GM23248 (cell line): ENCODE data around the gene ATP1A2. TPM values are rescaled to one million over a fixed set of nuclear protein-coding genes. Genes with fewer than 3 reads are reported as not detected.
"Not testable (repeated sequence)": the region's sequence is repeated elsewhere in the genome, so short reads cannot be mapped to it uniquely, and the experiment has no call there.

ENCODE experiments used
- DNase-seq: peaks from one replicate; pipeline ENCODE4 v3.0.0-alpha.2; 2015
- H2AFZ ChIP-seq: fragments of 200-600 bp; sonication (generic); 2 replicates; pipeline ENCODE4 v1.6.1; 2016; ENCODE audit warnings: antibody characterized with exemption
- H3F3A ChIP-seq: fragments of 200-600 bp; sonication (generic); 2 replicates; pipeline ENCODE4 v1.6.1; 2016; ENCODE audit warnings: mild to moderate bottlenecking, antibody characterized with exemption, mixed run types; ENCODE audit not compliant: insufficient read depth
- H3K27ac ChIP-seq: fragments of 200-600 bp; sonication (generic); 2 replicates; pipeline ENCODE4 v1.5.1; 2016; ENCODE audit warnings: mild to moderate bottlenecking
- H3K27me3 ChIP-seq: fragments of 200-600 bp; sonication (generic); replicated peaks from 2 replicates; pipeline ENCODE4 v1.6.1; 2016; ENCODE audit warnings: mild to moderate bottlenecking; ENCODE audit not compliant: insufficient read depth
- H3K36me3 ChIP-seq: fragments of 200-600 bp; sonication (generic); 2 replicates; pipeline ENCODE4 v1.6.1; 2016; ENCODE audit warnings: low read depth, mild to moderate bottlenecking
- H3K4me1 ChIP-seq: fragments of 200-600 bp; sonication (generic); 2 replicates; pipeline ENCODE4 v1.6.1; 2016; ENCODE audit warnings: mild to moderate bottlenecking; ENCODE audit not compliant: insufficient read depth
- H3K4me2 ChIP-seq: fragments of 200-600 bp; sonication (generic); one replicate; pipeline ENCODE4 v1.6.1; 2016; ENCODE audit warnings: mild to moderate bottlenecking; ENCODE audit not compliant: unreplicated experiment
- H3K4me3 ChIP-seq: fragments of 200-600 bp; sonication (generic); 2 replicates; pipeline ENCODE4 v1.5.1; 2016; ENCODE audit warnings: mild to moderate bottlenecking
- H3K79me2 ChIP-seq: fragments of 200-600 bp; sonication (generic); 2 replicates; pipeline ENCODE4 v1.6.1; 2016; ENCODE audit warnings: mild to moderate bottlenecking; ENCODE audit not compliant: insufficient read depth
- H3K9ac ChIP-seq: fragments of 200-600 bp; sonication (generic); 2 replicates; pipeline ENCODE4 v1.6.1; 2016; ENCODE audit warnings: mild to moderate bottlenecking
- H3K9me2 ChIP-seq: fragments of 200-600 bp; sonication (generic); 2 replicates; pipeline ENCODE4 v1.6.1; 2016; ENCODE audit warnings: mixed run types, mild to moderate bottlenecking, moderate library complexity; ENCODE audit not compliant: insufficient read depth
- H3K9me3 ChIP-seq: fragments of 200-600 bp; sonication (generic); one replicate; pipeline ENCODE4 v1.6.1; 2017; ENCODE audit warnings: low read depth
- H4K20me1 ChIP-seq: fragments of 200-600 bp; sonication (generic); 2 replicates; pipeline ENCODE4 v1.6.0; 2016; ENCODE audit not compliant: insufficient read depth
- EZH2 ChIP-seq: fragments of 200-600 bp; sonication (generic); IDR thresholded peaks from 2 replicates; pipeline ENCODE4 v1.6.1; 2018; ENCODE audit warnings: antibody characterized with exemption, mild to moderate bottlenecking; ENCODE audit not compliant: insufficient read depth, poor library complexity, severe bottlenecking
- EZH2phosphoT487 ChIP-seq: fragments of 200-600 bp; sonication (generic); IDR thresholded peaks from 2 replicates; pipeline ENCODE4 v1.6.1; 2018; ENCODE audit warnings: antibody characterized with exemption, moderate library complexity, mild to moderate bottlenecking, low read depth; ENCODE audit not compliant: insufficient read depth
- WGBS, 2 experiments: methylation state at CpG; one replicate each; pipeline ENCODE4 v1.1.6; 2015 to 2017; ENCODE audit warnings: low lambda C conversion rate in 2 of 2, low coverage in 1 of 2; ENCODE audit errors: missing lambda C conversion rate in 2 of 2; 5-methylcytosine and 5-hydroxymethylcytosine counted together
- in situ Hi-C: fragments of 300-500 bp; cut with MboI; formaldehyde crosslinking; loops from 2 replicates; pipeline ENCODE4 v1.15.0; 2020
- polyA plus RNA-seq: library from polyadenylated mRNA; unstranded; fragments of >200 nt; fragmentation: Nextera tagmentation; extraction: Ambion mirVana; gene quantifications from 2 replicates; pipeline ENCODE4 v1.2.1, GENCODE V29; 2016
- total RNA-seq: library from RNA; depleted of rRNA; stranded (reverse); fragments of >200 nt; shearing (Covaris generic); gene quantifications from 2 replicates; pipeline ENCODE4 v1.2.3, GENCODE V29; 2014

Gene ATP1A2
- total and polyA plus RNA-seq, 2 experiments from 2014 or later: 0.11 to 0.14 TPM

GRCh38 chr1:160122978-160123495, 7.5 kb downstream of the ATP1A2 start:
- Histone ChIP-seq H3F3A (peaks cover 11% of the 10 kb centered on the region), H3K9me3 (no peaks in the 10 kb centered on the region), H3K79me2 (no peaks in the 10 kb centered on the region), H3K9ac (no peak overlapping the region), H3K4me1 (peaks cover 38% of the 10 kb centered on the region), H3K36me3 (no peaks in the 10 kb centered on the region), H2AFZ (no peak overlapping the region), H3K9me2 (no peaks in the 10 kb centered on the region), H4K20me1 (no peaks in the 10 kb centered on the region), H3K4me3 (no peak overlapping the region), H3K4me2 (no peak overlapping the region), H3K27ac (no peak overlapping the region), H3K27me3 (no peaks in the 10 kb centered on the region)
- no peak for TF ChIP-seq EZH2
- TF ChIP-seq EZH2phosphoT487: no peak
- DNase-seq: no peak
- in situ Hi-C loops: no loop called here
- 91 to 92% methylated on average over 16 of the region's 16 CpGs for WGBS, 2 experiments

DNA sequence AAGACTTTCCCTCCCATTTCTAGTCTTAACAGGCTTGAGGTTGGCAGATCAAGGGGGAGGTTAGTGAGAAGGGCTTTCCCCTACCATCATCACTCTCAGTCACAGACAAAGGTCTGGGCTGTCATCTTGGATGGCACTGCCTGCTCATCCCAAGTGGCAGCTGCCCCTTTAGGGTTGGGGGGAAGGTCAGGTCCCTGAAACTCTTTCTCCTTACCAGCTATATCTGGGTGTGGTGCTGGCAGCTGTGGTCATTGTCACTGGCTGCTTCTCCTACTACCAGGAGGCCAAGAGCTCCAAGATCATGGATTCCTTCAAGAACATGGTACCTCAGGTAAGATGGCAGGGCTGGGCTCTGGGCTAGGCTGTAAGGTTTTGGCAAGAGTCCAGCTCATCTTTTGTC, 8.2 kb downstream of the ATP1A2 start:
- Histone ChIP-seq H3K36me3 (no peaks in the 10 kb centered on the region), H3K9ac (no peak overlapping the region), H3K27me3 (no peaks in the 10 kb centered on the region), H3K9me3 (no peaks in the 10 kb centered on the region), H3K4me1 (peaks cover 44% of the 10 kb centered on the region), H2AFZ (no peak overlapping the region), H3K79me2 (no peaks in the 10 kb centered on the region), H3K27ac (no peak overlapping the region; the same call in 1 of the 2 replicates), H3K9me2 (no peaks in the 10 kb centered on the region), H4K20me1 (no peaks in the 10 kb centered on the region), H3K4me2 (no peak overlapping the region), H3K4me3 (no peak overlapping the region), H3F3A (peaks cover 11% of the 10 kb centered on the region)
- no peak for DNase-seq
- TF ChIP-seq EZH2 (no peak), EZH2phosphoT487 (no peak)
- in situ Hi-C loops: no loop called here

GRCh38 chr1:160124705-160125478, 9.3 kb downstream of the ATP1A2 start:
- TF ChIP-seq EZH2phosphoT487 (no peak), EZH2 (no peak)
- 26 to 27% methylated on average over 8 of the region's 8 CpGs for WGBS, 2 experiments
- Histone ChIP-seq H3K4me3 (no peak overlapping the region), H3K36me3 (no peaks in the 10 kb centered on the region), H3K27ac (peak overlapping the region; percentile 70), H3K9ac (no peak overlapping the region), H3K27me3 (no peaks in the 10 kb centered on the region), H3K4me1 (peaks cover 44% of the 10 kb centered on the region), H3K9me3 (no peaks in the 10 kb centered on the region), H3K9me2 (no peaks in the 10 kb centered on the region), H4K20me1 (no peaks in the 10 kb centered on the region), H2AFZ (no peak overlapping the region), H3K79me2 (no peaks in the 10 kb centered on the region), H3F3A (peaks cover 11% of the 10 kb centered on the region), H3K4me2 (peak overlapping the region; percentile 15)
- in situ Hi-C loops: no loop called here
- DNase-seq: peak; percentile 90

DNA sequence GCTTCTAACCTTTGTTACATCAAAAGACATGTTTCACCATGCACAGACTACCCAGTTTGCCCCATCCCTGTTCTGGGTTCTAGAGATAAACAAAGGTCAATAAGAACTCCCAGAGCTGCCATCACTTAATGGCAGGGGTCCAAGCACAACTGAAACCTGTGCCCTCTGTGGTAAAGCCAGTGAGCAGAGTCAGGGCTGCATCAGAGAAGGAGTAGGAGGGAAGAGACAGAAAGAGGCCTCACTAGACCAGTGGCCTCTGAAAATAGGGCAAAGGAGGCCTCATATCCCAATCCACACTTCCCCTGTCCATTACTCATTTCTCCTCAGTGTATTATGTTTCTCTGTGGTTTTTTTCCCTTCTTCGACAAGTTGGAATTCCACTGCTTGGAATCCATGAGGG, 10.2 kb downstream of the ATP1A2 start:
- Histone ChIP-seq H4K20me1 (no peaks in the 10 kb centered on the region), H3K9me3 (no peaks in the 10 kb centered on the region), H3K9ac (no peak overlapping the region), H3K79me2 (no peaks in the 10 kb centered on the region), H3F3A (peaks cover 11% of the 10 kb centered on the region), H3K36me3 (no peaks in the 10 kb centered on the region), H3K9me2 (no peaks in the 10 kb centered on the region), H3K4me3 (no peak overlapping the region), H2AFZ (no peak overlapping the region), H3K27me3 (no peaks in the 10 kb centered on the region), H3K4me2 (peak overlapping the region; percentile 38), H3K4me1 (peaks cover 44% of the 10 kb centered on the region), H3K27ac (peak overlapping the region; percentile 70)
- peak; percentile 76 for DNase-seq
- in situ Hi-C loops: no loop called here
- WGBS, 2 experiments: 13 to 27% methylated on average over 1 of the region's 1 CpG
- no peak for TF ChIP-seq EZH2
- TF ChIP-seq EZH2phosphoT487: no peak

DNA sequence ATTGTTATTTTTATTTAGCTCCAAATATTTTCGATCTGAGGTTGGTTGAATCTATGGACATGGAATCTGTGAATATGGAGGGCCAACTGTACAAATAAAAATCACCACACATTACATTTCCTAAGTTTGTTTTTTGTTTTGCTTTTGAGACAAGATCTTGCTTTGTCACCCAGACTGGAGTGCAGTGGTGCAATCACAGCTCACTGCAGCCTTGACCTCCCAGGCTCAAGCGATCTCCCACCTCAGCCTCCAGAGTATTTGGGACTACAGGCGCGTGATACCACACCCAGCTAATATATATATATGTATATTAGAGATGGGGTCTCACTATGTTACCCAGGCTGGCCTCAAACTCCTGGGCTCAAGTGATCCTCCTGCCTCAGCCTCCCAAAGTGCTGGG, 10.8 kb downstream of the ATP1A2 start:
- DNase-seq, in situ Hi-C loops, H3K27me3 ChIP-seq, H3K9me3 ChIP-seq, H4K20me1 ChIP-seq, H3K9me2 ChIP-seq, H2AFZ ChIP-seq, H3K9ac ChIP-seq, H3K36me3 ChIP-seq, H3K79me2 ChIP-seq, H3K4me3 ChIP-seq: not testable (repeated sequence)
- 77 to 83% methylated on average over 4 of the region's 4 CpGs for WGBS, 2 experiments
- peak overlapping the region; percentile 70 for H3K27ac ChIP-seq
- H3K4me1 ChIP-seq: peaks cover 44% of the 10 kb centered on the region
- H3K4me2 ChIP-seq: peak overlapping the region; percentile 38
- H3F3A ChIP-seq: peaks cover 11% of the 10 kb centered on the region
